ENCODE data around the gene STXBP4. TPM values are rescaled to one million over a fixed set of nuclear protein-coding genes. Genes with fewer than 3 reads are reported as not detected.

STXBP4 gene
- total RNA-seq, 1 experiment from 2014 or later = 16.5 TPM

GRCh38 chr17:55154101-55154500, 185.5 kb downstream of the STXBP4 start:
- no CpG with 5 or more reads among the region's 2 CpGs for WGBS (ENCODE audit: extremely low coverage, insufficient read length, low lambda C conversion rate)
- TF ChIP-seq, protein P1, sequence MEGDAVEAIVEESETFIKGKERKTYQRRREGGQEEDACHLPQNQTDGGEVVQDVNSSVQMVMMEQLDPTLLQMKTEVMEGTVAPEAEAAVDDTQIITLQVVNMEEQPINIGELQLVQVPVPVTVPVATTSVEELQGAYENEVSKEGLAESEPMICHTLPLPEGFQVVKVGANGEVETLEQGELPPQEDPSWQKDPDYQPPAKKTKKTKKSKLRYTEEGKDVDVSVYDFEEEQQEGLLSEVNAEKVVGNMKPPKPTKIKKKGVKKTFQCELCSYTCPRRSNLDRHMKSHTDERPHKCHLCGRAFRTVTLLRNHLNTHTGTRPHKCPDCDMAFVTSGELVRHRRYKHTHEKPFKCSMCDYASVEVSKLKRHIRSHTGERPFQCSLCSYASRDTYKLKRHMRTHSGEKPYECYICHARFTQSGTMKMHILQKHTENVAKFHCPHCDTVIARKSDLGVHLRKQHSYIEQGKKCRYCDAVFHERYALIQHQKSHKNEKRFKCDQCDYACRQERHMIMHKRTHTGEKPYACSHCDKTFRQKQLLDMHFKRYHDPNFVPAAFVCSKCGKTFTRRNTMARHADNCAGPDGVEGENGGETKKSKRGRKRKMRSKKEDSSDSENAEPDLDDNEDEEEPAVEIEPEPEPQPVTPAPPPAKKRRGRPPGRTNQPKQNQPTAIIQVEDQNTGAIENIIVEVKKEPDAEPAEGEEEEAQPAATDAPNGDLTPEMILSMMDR (conservative IDR thresholded peaks at IDR 0.05) = no peak

More at GRCh38 chr17:55154101-55154500, 185.5 kb downstream of the STXBP4 start:
- no peaks in the 10 kb centered on the region for H3K9me3 Mint-ChIP-seq
- no peak overlapping the region for H2AK5ac ChIP-seq (ENCODE audit: insufficient read length, low read length)
- H3K18ac ChIP-seq (ENCODE audit: insufficient read length, low read depth, low read length) = no peak overlapping the region
- no peak overlapping the region for H2BK15ac ChIP-seq (ENCODE audit: low read depth, low read length)
- H4K91ac ChIP-seq (ENCODE audit: insufficient read length, low read depth, low read length) = no peak overlapping the region
- no peak overlapping the region for H2BK12ac ChIP-seq (ENCODE audit: insufficient read length, low read depth, low read length)
- H3K79me2 ChIP-seq (ENCODE audit: insufficient read depth, low read length) = no peaks in the 10 kb centered on the region
- no peak overlapping the region for H3K9ac ChIP-seq (ENCODE audit: extremely low read depth, insufficient read length, low read length)
- no peaks in the 10 kb centered on the region for H3K79me1 ChIP-seq (ENCODE audit: insufficient read depth, low read depth, low read length, poor library complexity, severe bottlenecking)
- H3K27me3 Mint-ChIP-seq (ENCODE audit: low read depth) = no peaks in the 10 kb centered on the region
- H3K23ac ChIP-seq (ENCODE audit: insufficient read length, low read depth, low read length) = no peak overlapping the region
- H2BK5ac ChIP-seq (ENCODE audit: insufficient read length, low read length) = no peak overlapping the region
- no peak overlapping the region for H2BK20ac ChIP-seq (ENCODE audit: low read depth, low read length, poor library complexity, severe bottlenecking)
- H3K27me3 ChIP-seq (ENCODE audit: insufficient read depth, low read length) = no peaks in the 10 kb centered on the region
- no peak overlapping the region for H2AFZ ChIP-seq (ENCODE audit: low read length)
- no peaks in the 10 kb centered on the region for H3K36me3 Mint-ChIP-seq (ENCODE audit: insufficient read depth in 1 of 3, low read depth in 3 of 3)
- H3K14ac ChIP-seq (ENCODE audit: insufficient read depth, low read length) = no peak overlapping the region
- no peak overlapping the region for H2BK120ac ChIP-seq (ENCODE audit: low read depth, low read length, poor library complexity, severe bottlenecking)
- H4K20me1 ChIP-seq (ENCODE audit: control insufficient read depth, insufficient read depth, insufficient read length) = no peaks in the 10 kb centered on the region
- no peak overlapping the region for H3K4me2 ChIP-seq (ENCODE audit: insufficient read depth, insufficient read length, low read length)
- H4K8ac ChIP-seq (replicated peaks; ENCODE audit: insufficient read length, low read depth, low read length) = no peak overlapping the region
- no peak overlapping the region for H4K5ac ChIP-seq (ENCODE audit: insufficient read length, low read depth, low read length)
- no peak overlapping the region for H3K27ac Mint-ChIP-seq
- no peaks in the 10 kb centered on the region for H3K4me1 Mint-ChIP-seq
- no peaks in the 10 kb centered on the region for H3K9me3 ChIP-seq (ENCODE audit: control insufficient read depth, low read depth, low read length)
- DNase-seq = no peak
- no peak overlapping the region; a peak in 1 of 5 replicates for H3K4me3 Mint-ChIP-seq
- no peak overlapping the region for H3K56ac ChIP-seq (ENCODE audit: insufficient read length, low read depth, low read length)
- H3K4me1 ChIP-seq (ENCODE audit: insufficient read depth, low read length) = no peaks in the 10 kb centered on the region
- no peak overlapping the region for H3T11ph ChIP-seq (ENCODE audit: low read length)
- no peak overlapping the region for H3K27ac ChIP-seq (ENCODE audit: insufficient read length, low read depth, low read length)
- no peak overlapping the region for H3K4ac ChIP-seq (ENCODE audit: low read depth, low read length)
- H3K23me2 ChIP-seq (ENCODE audit: insufficient read length, low read depth, low read length, poor library complexity, severe bottlenecking) = no peaks in the 10 kb centered on the region

Measured in H9 (cell line).